ENCODE results near the gene OR1J4.

DNA sequence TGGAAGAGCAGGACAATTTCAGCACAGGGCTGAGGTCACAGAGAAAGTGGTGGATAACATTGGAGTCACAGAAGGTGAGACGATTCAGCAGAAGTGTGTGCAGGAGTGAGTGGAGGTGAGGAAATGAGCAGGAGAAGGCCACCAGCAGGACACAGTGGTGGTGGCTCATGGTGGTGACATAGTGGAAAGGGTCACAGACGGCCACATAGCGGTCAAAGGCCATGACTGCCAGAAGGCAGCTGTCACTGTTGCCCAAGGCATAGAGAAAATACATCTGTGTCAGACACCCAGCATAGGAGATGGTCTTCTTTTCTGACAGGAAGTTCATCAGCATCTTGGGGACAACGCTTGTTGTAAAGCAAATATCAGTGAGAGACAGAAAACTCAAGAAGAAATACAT, 49.0 kb downstream of the OR1J4 start:
- no peak for TF ChIP-seq EZH2 (IDR thresholded peaks at IDR 0.05; ENCODE audit: borderline replicate concordance, low read length)
- TF ChIP-seq, protein P1, sequence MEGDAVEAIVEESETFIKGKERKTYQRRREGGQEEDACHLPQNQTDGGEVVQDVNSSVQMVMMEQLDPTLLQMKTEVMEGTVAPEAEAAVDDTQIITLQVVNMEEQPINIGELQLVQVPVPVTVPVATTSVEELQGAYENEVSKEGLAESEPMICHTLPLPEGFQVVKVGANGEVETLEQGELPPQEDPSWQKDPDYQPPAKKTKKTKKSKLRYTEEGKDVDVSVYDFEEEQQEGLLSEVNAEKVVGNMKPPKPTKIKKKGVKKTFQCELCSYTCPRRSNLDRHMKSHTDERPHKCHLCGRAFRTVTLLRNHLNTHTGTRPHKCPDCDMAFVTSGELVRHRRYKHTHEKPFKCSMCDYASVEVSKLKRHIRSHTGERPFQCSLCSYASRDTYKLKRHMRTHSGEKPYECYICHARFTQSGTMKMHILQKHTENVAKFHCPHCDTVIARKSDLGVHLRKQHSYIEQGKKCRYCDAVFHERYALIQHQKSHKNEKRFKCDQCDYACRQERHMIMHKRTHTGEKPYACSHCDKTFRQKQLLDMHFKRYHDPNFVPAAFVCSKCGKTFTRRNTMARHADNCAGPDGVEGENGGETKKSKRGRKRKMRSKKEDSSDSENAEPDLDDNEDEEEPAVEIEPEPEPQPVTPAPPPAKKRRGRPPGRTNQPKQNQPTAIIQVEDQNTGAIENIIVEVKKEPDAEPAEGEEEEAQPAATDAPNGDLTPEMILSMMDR (conservative IDR thresholded peaks at IDR 0.05 in 1 of 2, IDR thresholded peaks at IDR 0.05 in 1 of 2; ENCODE audit: extremely low read depth in 1 of 2, insufficient read depth in 1 of 2, low read depth in 1 of 2, low read length in 2 of 2): no peak
